GM19467 (cell line): ENCODE measurements around the gene MAEA.
"Not testable (repeated sequence)": the region's sequence is repeated elsewhere in the genome, so short reads cannot be mapped to it uniquely, and the experiment has no call there.

ENCODE experiments used
- ATAC-seq: cut with Tn5 transposase; IDR thresholded peaks from one replicate; pipeline ENCODE4 v1.9.1; 2021; ENCODE audit warnings: mild to moderate bottlenecking, moderate library complexity; ENCODE audit not compliant: unreplicated experiment

MAEA gene

GRCh38 chr4:1333256-1333655, 43.6 kb downstream of the MAEA start:
- no peak for ATAC-seq

GRCh38 chr4:1333851-1334578, 44.3 kb downstream of the MAEA start:
- ATAC-seq = not testable (repeated sequence)

- no peak for ATAC-seq
Observed at GRCh38 chr4:1334579-1334895, 44.8 kb downstream of the MAEA start.

DNA sequence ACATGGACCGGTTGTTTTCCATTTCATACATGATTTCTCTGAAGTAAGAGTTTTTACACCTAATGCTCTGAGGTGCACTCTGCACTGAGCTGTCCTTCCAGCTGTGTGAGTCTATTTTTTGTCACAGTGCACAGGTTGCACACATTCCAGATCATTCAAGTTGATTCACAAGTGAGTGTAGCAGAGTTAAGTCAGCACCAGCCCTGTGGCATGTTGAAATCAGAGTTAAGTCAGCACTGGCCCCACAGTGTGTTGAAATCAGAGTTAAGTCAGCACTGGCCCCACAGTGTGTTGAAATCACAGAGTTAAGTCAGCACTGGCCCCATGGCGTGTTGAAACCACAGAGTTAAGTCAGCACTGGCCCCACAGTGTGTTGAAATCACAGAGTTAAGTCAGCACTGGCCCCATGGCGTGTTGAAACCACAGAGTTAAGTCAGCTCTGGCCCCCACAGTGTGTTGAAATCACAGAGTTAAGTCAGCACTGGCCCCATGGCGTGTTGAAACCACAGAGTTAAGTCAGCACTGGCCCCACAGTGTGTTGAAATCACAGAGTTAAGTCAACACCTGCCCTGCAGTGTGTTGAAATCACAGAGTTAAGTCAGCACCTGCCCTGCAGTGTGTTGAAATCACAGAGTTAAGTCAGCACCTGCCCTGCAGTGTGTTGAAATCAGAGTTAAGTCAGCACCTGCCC, 45.6 kb downstream of the MAEA start:
- ATAC-seq = not testable (repeated sequence)

DNA sequence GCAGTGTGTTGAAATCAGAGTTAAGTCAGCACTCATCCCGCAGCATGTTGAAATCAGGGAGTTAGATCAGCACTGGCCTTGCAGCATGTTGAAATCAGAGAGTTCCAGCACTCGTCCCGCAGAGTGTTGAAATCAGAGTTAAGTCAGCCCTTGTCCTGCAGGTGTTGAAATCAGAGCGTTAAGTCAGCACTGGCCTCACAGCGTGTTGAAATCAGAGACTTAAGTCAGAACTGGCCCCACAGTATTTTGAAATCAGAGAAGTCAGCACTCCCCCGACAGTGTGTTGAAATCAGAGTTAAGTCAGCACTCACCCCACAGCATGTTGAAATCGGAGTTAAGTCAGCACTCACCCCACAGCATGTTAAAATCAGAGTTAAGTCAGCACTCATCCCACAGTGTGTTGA, 46.4 kb downstream of the MAEA start:
- ATAC-seq = no peak

- ATAC-seq = no peak
Observed at GRCh38 chr4:1337376-1337831, 47.7 kb downstream of the MAEA start.

GRCh38 chr4:1337951-1338751, 48.5 kb downstream of the MAEA start:
- ATAC-seq = no peak

DNA sequence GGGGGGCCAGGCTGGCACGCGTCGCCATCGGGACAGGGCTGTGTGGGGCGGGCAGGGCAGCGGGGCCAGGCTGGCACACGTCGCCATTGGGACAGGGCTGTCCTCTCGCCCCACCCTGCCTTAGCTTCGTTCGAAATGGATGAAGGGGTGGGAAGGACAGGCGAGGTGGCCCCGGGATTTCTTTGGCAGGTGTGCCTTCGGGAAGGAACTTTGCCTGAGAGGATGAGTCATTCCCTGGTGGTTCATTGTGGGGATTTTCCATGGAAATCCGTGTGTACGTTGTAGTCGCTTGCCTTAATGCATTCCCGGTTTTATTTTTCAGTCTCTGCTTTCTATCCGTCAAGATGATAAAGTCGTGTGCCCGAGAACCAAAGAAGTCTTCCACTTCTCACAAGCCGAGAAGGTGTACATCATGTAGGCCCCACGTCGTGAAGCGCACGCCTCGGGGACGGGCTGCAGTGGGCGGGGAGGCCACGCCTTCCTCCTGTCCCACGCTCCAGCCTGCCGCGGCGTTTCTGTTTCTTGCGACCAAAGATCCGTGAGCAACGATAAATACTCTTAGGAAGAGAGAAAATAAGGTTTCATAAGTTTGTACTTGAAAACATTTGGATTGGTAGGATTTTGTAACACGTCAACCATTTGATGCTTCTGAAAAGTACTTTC, 49.2 kb downstream of the MAEA start:
- ATAC-seq = no peak

DNA sequence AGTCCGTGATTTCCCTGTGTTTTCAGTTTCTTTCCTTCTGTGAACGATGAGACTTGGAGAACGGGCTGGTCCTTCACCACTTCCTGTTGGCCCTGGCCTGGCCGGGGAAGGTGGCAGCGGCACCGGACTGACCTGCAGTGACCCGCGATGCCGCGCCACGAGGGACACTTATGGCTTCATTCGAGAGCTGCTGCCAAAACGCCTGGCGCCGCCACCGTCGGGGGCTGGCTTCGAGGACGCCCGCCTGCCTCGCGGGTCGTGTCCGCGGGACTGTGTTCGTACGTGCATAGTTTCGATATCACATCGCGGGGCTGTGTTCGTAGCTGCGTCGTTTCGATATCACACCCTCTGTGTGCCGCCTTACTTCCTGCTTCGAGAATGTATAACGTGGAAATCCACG, 49.8 kb downstream of the MAEA start:
- no peak for ATAC-seq

GRCh38 chr4:1340181-1340747, 50.6 kb downstream of the MAEA start:
- ATAC-seq = no peak

GRCh38 chr4:1340861-1341260, 51.2 kb downstream of the MAEA start:
- no peak for ATAC-seq

GRCh38 chr4:1342003-1342402, 52.3 kb downstream of the MAEA start:
- ATAC-seq = no peak

- ATAC-seq = no peak
Observed at GRCh38 chr4:1344696-1345095, 55.0 kb downstream of the MAEA start.

DNA sequence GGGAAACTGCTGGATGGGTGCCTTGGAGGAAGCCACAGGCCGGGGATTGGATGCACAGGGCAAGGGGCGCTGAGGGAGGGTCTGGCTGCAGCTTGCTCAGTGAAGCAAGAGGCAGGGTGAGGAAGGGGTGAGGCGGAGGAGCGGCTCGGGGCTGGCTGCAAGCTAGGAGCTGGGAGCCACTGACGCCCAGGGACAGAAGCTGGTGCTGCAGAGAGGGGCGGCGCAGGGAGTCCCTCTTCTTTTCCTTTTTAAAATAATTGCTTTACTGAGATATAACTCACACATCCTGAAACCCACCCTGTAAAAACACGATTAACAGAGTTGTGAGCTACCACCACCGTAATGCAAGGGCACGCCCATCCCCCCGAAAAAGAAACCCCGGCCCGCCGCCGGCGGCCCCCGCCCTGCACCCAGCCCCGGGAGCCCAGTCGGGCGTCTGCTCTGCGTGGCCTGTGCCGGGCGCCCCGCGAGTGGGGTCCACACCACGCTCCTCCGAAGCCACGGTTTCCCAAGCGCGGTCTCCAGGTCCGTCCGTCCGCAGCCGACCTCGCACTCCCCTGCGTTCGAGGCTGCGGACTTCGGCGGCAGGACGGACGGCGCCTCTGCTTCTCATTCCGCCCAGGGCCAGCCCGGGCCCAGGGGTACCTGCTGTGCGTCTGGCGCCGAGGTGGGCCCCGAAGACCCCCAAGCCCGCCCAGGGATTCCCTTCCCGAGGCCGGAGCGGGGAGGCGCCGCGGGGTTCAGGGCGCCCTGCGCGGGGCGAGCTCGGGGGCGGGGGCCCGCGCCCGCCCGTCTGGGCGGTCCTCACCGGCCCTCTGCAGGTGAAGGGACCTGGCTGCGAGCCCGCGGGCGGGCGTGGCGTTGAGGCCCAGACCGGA, 56.5 kb downstream of the MAEA start:
- ATAC-seq = peak; percentile 18

DNA sequence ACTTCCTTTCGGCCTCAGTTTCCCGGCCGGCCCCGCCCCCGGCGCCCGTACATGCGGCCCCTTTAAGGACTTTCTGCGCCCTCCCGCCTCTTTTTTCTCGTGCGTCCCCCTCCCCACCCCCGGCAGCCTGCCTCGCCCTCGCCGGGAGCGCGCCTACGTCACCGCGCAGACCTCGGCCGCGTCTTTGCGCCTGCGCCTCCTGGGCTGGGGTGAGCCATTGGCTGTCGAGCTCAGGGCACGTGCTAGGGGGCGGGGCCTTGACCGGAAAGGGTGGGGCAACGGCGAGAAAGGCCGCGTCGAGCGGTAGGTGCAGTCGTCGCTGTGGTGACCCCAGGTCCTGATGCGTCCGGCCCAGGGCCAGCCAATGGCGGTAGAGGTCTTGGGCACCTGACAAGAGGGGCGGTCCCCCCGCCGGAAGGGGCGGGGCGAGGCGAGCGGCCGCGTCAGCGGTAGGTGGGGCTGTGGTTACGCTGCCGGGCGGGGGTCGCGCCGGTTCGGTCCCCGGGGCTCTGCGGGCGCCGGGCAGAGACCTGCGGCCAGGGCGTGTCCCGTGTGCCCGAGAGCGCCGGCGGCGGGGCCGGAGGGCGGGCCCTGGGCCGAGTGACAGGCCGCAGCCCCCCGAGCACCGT, 57.2 kb downstream of the MAEA start, which contains the start of gene UVSSA:
Gene UVSSA, plus strand, starts transcription at position 428 of the 629 bp plus-strand sequence. CDS start 884 bp downstream, outside the sequence.
- ATAC-seq = peak; percentile 94

DNA sequence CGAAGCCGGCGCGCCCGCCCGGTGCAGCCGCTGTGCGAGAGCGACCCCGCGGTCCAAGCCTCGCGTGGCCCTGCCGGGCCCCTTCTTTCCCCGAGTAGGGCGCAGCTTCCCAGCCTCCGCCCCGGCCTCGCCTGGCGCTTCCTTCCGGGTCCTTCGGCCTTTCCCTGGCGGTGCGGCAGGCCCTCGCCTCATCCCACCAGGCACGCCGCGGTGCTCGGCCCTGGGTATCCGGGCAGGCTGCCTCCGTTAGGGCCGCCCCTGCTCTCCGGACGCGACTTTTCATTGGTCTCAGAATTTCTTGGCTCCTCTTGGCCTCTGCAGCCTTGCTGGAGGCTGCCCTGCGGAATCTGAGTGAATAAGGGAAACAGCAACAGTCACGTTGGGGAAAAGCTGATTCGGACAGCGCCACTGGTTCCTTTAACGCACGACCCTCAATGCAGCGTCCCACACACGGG, 57.7 kb downstream of the MAEA start:
- ATAC-seq = peak; percentile 24

GRCh38 chr4:1348014-1348513, 58.4 kb downstream of the MAEA start:
- no peak for ATAC-seq

DNA sequence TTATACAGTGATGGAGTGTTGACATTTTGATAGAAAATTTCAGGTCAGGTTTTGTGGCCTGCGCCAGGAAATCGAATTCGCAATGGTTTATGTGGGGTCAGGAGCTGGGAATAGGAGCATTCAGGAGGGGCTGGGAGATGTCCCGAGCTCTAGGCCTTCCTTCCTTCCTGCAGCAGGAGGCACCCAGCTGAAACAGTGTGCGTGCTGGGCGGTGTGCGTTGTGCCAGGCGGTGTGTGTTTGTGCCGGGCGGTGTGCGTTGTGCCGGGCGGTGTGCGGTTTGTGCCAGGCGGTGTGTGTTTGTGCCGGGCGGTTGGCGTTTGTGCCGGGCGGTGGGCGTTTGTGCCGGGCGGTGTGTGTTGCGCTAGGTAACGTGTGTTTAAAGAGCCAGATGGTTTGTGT, 59.1 kb downstream of the MAEA start:
- no peak for ATAC-seq
